Subcutaneous adipose tissue (tissue), 4 donors: ENCODE data around the gene SF3B1. TPM values are rescaled to one million over a fixed set of nuclear protein-coding genes. Genes with fewer than 3 reads are reported as not detected.

ENCODE experiments used
- CTCF ChIP-seq: fragments of 450-650 bp; IDR thresholded peaks from one replicate; pipeline ENCODE4 v1.5.1; 2016; ENCODE audit warnings: low read depth, mild to moderate bottlenecking, control low read depth, antibody characterized with exemption, moderate library complexity
- total RNA-seq, 4 donors: library from RNA; depleted of rRNA; stranded (reverse); fragments of >200 nt; gene quantifications; one replicate each; pipeline ENCODE4 v1.1.0, GENCODE V29; 2016

SF3B1 gene
- total RNA-seq, 4 donors from 2014 or later, result 390 to 510 (median 406) TPM

- TF ChIP-seq CTCF, result no peak
Observed at GRCh38 chr2:197426723-197427603, 7.9 kb downstream of the SF3B1 start.

- TF ChIP-seq CTCF, result no peak
Observed at GRCh38 chr2:197425550-197425949, 9.3 kb downstream of the SF3B1 start.

- no peak for TF ChIP-seq CTCF
Observed at GRCh38 chr2:197423307-197423706, 11.5 kb downstream of the SF3B1 start.

GRCh38 chr2:197419438-197419837 is 15.4 kb downstream of the SF3B1 start:
- no peak for TF ChIP-seq CTCF

GRCh38 chr2:197416268-197416667 is 18.6 kb downstream of the SF3B1 start:
- TF ChIP-seq CTCF, result no peak

GRCh38 chr2:197414515-197414914 is 20.3 kb downstream of the SF3B1 start:
- TF ChIP-seq CTCF, result no peak

- TF ChIP-seq CTCF, result no peak
Observed at GRCh38 chr2:197414039-197414438, 20.8 kb downstream of the SF3B1 start.
